MCF 10A (cell line): ENCODE data around the gene KRTAP2-1. TPM values are rescaled to one million over a fixed set of nuclear protein-coding genes. Genes with fewer than 3 reads are reported as not detected.
"Not testable (repeated sequence)": the region's sequence is repeated elsewhere in the genome, so short reads cannot be mapped to it uniquely, and the experiment has no call there.

Experiments used
- Bru-seq: library from RNA; stranded (reverse); fragments of 400-500 nt; gene quantifications from one replicate; lab custom pipeline; 2021; lab: Mats Ljungman, UMichigan
- BruChase-seq, 2 experiments: library from RNA; stranded (reverse); fragments of 400-500 nt; gene quantifications; one replicate each; lab custom pipeline; 2021; lab: Mats Ljungman, UMichigan
- BruUV-seq: library from RNA; stranded (reverse); fragments of 400-500 nt; replicated peaks from 2 replicates; lab custom pipeline; 2021; lab: Mats Ljungman, UMichigan
- CTCF ChIA-PET: fragments of 300-600 bp; sonication (Branson Sonifier 250); formaldehyde crosslinking; extraction: SDS; loops from one replicate; lab custom pipeline; 2021; ENCODE audit warnings: antibody characterized with exemption, inconsistent platforms; lab: Yijun Ruan, JAX
- POLR2A ChIA-PET: fragments of 300-600, 350-650 bp; sonication (Branson Sonifier 250); formaldehyde crosslinking; extraction: SDS; loops from one replicate; lab custom pipeline; 2020; ENCODE audit warnings: antibody characterized with exemption, inconsistent platforms; lab: Yijun Ruan, JAX
- DNase-seq: peaks from one replicate; pipeline ENCODE4 v3.0.0-alpha.2; 2018; ENCODE audit not compliant: unreplicated experiment
- H3K27ac Mint-ChIP-seq: one replicate; pipeline ENCODE4 v1.8.0; 2022; ENCODE audit warnings: mild to moderate bottlenecking, low read depth, mixed read lengths; ENCODE audit not compliant: unreplicated experiment
- H3K27me3 Mint-ChIP-seq: one replicate; pipeline ENCODE4 v1.8.0; 2022; ENCODE audit warnings: mixed read lengths; ENCODE audit not compliant: insufficient read depth, unreplicated experiment
- H3K36me3 Mint-ChIP-seq: one replicate; pipeline ENCODE4 v1.8.0; 2022; ENCODE audit warnings: mild to moderate bottlenecking, moderate library complexity, mixed read lengths; ENCODE audit not compliant: insufficient read depth, unreplicated experiment
- H3K4me1 Mint-ChIP-seq: one replicate; pipeline ENCODE4 v1.8.0; 2022; ENCODE audit warnings: mixed read lengths; ENCODE audit not compliant: insufficient read depth, unreplicated experiment
- H3K4me3 Mint-ChIP-seq: one replicate; pipeline ENCODE4 v1.8.0; 2022; ENCODE audit warnings: mild to moderate bottlenecking, moderate library complexity, mixed read lengths; ENCODE audit not compliant: unreplicated experiment
- H3K9me3 Mint-ChIP-seq: one replicate; pipeline ENCODE4 v1.8.0; 2022; ENCODE audit warnings: mixed read lengths; ENCODE audit not compliant: unreplicated experiment
- CTCF ChIP-seq: fragments of 200-600 bp; IDR thresholded peaks from one replicate; pipeline ENCODE4 v1.8.0; 2022; ENCODE audit warnings: antibody characterized with exemption, mild to moderate bottlenecking; ENCODE audit not compliant: unreplicated experiment
- intact Hi-C: fragments of 100-400 bp; cut with micrococcal nuclease; formaldehyde crosslinking; loops from 2 replicates; pipeline ENCODE4 v1.14.1; 2022
- long read RNA-seq: library from polyadenylated mRNA; stranded (forward); transcript quantifications from one replicate; pipeline ENCODE4 v2.0.0, GENCODE V29; 2022
- total RNA-seq: library from RNA; stranded (reverse); gene quantifications from 2 replicates; pipeline ENCODE4 v1.2.3, GENCODE V29; 2022

Gene KRTAP2-1
- total RNA-seq = not detected in 2 replicates
- not detected for Bru-seq, nascent RNA
- not detected for BruChase-seq, experiment 1, labeled RNA remaining after a 6-hour chase
- BruChase-seq, experiment 2, labeled RNA remaining after a 2-hour chase = not detected
- long read RNA-seq = 0 reads

DNA sequence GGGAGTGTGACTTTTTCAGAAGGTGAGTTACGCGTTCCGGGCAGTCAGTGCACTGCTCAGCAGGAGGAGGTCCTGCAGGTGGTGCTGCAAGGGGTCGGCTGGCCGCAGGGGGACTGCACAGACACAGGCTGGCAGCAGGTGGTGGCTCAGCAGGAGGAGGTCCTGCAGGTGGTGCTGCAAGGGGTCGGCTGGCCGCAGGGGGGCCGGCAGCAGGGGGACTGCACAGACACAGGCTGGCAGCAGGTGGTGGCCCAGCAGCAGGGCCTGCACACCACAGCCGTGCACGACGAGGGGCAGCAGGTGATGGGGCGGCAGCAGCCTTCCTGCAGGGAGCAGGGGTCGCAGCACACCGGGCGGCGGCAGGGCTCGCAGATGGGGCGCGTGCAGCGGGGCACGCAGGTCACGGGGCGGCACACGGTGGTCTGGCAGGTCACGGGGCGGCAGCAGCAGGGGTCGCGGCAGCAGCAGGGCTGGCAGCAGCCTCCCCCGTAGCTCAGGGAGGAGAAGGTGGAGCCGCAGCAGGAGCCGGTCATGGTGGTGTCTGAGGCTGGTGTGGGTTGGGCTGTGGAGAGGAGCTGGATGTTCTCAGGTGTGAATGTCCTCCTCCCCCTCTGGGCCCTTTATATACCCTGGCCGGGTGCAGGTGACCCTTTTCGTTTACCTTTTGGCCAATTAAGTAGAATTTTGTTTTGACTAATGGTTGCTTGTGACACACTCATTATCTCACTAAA is at the start of gene KRTAP2-1:
Gene KRTAP2-1, minus strand, starts transcription at position 582 of the 731 bp plus-strand sequence. Its CDS starts 49 bp downstream, at position 533.
- H3K9me3 Mint-ChIP-seq, H3K36me3 Mint-ChIP-seq, H3K4me1 Mint-ChIP-seq, intact Hi-C loops, H3K4me3 Mint-ChIP-seq, DNase-seq, BruUV-seq, POLR2A ChIA-PET, CTCF ChIA-PET, H3K27ac Mint-ChIP-seq, H3K27me3 Mint-ChIP-seq: not testable (repeated sequence)

DNA sequence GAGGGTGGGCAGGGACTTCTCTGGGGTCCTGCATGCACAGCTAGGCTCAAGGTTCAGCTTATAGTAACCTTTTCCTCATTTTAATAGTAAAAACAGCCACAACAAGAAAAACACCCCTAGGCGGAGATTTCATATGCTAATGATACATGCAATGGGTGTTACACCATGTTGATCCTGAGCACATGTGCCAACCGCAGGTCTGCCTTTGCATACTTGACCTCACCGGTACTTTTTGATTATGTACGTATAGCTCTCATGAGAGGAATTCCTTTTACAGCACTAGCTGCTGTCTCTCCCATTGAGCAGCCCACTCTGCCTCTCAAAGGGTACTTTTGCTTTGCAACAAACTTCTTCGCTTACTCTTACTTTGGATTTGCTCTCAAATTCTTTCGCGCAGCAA is 48.9 kb upstream of the KRTAP2-1 start:
- no TSS peak for BruUV-seq
- CTCF ChIA-PET = no interaction called here
- no peak for DNase-seq

DNA sequence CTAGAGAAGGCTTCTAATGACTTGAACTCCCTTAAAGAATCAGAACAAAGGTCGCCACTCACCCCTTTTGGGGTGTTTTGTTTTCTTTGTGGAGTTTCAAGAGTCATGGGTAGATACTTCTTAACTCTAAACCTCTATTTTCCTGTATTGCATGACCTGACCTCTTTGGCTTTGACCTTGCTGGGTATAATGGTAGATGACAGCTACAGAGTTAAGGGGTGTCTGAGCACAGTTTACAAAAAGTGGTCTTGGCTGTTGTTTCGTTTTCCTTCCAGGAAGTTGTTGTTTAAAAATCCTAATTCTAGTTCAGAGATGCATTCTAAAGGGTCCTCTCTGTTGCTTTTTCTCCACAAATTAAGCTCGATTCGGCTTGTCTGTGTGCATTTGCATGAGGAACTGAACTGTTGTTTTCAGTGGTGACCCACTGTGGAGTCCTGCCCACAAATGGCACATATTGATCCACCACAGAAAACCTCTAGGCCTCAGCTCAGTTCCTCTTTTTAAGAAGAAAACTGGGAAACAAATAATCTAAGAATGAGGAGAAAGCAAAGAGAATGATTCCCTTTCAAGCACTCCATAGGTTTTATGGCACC is 41.7 kb upstream of the KRTAP2-1 start:
- H3K4me3 Mint-ChIP-seq, POLR2A ChIA-PET, BruUV-seq, H3K27ac Mint-ChIP-seq, CTCF ChIA-PET, H3K9me3 Mint-ChIP-seq, H3K36me3 Mint-ChIP-seq, H3K27me3 Mint-ChIP-seq, intact Hi-C loops, H3K4me1 Mint-ChIP-seq, DNase-seq: not testable (repeated sequence)

More for the DNA sequence above, 48.9 kb upstream of the KRTAP2-1 start:
- intact Hi-C loops = no loop called here
- H3K4me3 Mint-ChIP-seq = no peak overlapping the region
- H3K36me3 Mint-ChIP-seq = no peaks in the 10 kb centered on the region
- TF ChIP-seq CTCF = no peak
- H3K27me3 Mint-ChIP-seq = no peaks in the 10 kb centered on the region
- H3K4me1 Mint-ChIP-seq = peaks cover 19% of the 10 kb centered on the region
- H3K27ac Mint-ChIP-seq = no peak overlapping the region
- no peaks in the 10 kb centered on the region for H3K9me3 Mint-ChIP-seq
- POLR2A ChIA-PET = no interaction called here

DNA sequence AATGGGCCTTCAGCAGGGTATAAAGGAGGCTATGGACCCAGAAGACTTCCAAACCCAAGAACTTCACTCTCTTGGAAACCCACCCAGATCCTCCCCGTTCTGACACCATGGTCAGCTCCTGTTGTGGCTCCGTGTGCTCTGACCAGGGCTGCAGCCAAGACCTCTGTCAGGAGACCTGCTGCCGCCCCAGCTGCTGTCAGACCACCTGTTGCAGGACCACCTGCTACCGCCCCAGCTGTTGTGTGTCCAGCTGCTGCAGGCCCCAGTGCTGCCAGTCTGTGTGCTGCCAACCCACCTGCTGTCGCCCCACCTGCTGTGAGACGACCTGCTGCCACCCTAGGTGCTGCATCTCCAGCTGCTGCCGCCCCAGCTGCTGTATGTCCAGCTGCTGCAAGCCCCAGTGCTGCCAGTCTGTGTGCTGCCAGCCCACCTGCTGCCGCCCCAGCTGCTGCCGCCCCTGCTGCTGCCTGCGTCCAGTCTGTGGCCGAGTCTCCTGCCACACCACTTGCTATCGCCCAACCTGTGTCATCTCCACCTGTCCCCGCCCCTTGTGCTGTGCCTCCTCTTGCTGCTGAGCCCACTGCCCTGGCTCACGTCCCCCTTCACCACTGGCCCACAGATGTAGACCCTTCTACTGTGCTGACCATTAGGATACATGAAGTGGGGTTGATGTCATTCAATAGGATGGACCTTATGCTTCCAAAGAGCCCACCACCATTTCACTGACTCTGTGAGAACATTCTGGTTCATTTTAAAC is 37.2 kb upstream of the KRTAP2-1 start, which contains the start of gene KRTAP4-7:
Gene KRTAP4-7, plus strand, starts transcription at position 51 of the 757 bp plus-strand sequence. Its CDS starts 57 bp downstream, at position 108.
- DNase-seq, H3K4me3 Mint-ChIP-seq, H3K27ac Mint-ChIP-seq, H3K27me3 Mint-ChIP-seq, H3K9me3 Mint-ChIP-seq, intact Hi-C loops, BruUV-seq, CTCF ChIA-PET, H3K36me3 Mint-ChIP-seq: not testable (repeated sequence)
- POLR2A ChIA-PET = interaction anchor here (0.6 kb wide), 1 partner anchor 59 kb away, joined by 3 read pairs; no protein-coding TSS in a partner anchor
- peaks cover 16% of the 10 kb centered on the region for H3K4me1 Mint-ChIP-seq

- H3K27me3 Mint-ChIP-seq, intact Hi-C loops, H3K27ac Mint-ChIP-seq, H3K9me3 Mint-ChIP-seq, H3K36me3 Mint-ChIP-seq, DNase-seq, CTCF ChIA-PET, H3K4me3 Mint-ChIP-seq, BruUV-seq: not testable (repeated sequence)
- H3K4me1 Mint-ChIP-seq = peaks cover 16% of the 10 kb centered on the region
- POLR2A ChIA-PET = interaction anchor here (0.6 kb wide), 1 partner anchor 58 kb away, joined by 3 read pairs; no protein-coding TSS in a partner anchor
These were observed 36.3 kb upstream of the KRTAP2-1 start for GRCh38 chr17:41083427-41083826.
